GM12864 (cell line): ENCODE measurements around the gene IMPG2.

ENCODE experiments used
- DNase-seq: peaks from one replicate; pipeline ENCODE4 v3.0.0-alpha.2; 2011; ENCODE audit warnings: low read depth
- H3K4me3 ChIP-seq: 2 replicates; pipeline ENCODE4 v1.5.1; 2011; ENCODE audit warnings: mild to moderate bottlenecking, low read depth, low read length, control low read depth
- CTCF ChIP-seq: IDR thresholded peaks from 2 replicates; pipeline ENCODE4 v1.5.1; 2011; ENCODE audit warnings: low read depth, mild to moderate bottlenecking, moderate library complexity, low read length, control low read depth, inconsistent platforms; ENCODE audit errors: missing control alignments

The IMPG2 gene

GRCh38 chr3:101249522-101249921, 70.9 kb downstream of the IMPG2 start:
- H3K4me3 ChIP-seq, result no peak overlapping the region
- DNase-seq, result no peak
- TF ChIP-seq CTCF, result no peak

- no peak overlapping the region for H3K4me3 ChIP-seq
- no peak for TF ChIP-seq CTCF
- DNase-seq, result no peak
Measured at GRCh38 chr3:101248736-101249135, 71.6 kb downstream of the IMPG2 start.

- no peak for DNase-seq
- TF ChIP-seq CTCF, result no peak
- no peak overlapping the region for H3K4me3 ChIP-seq
Measured at GRCh38 chr3:101244212-101244575, 76.2 kb downstream of the IMPG2 start.

GRCh38 chr3:101243285-101244211, 76.8 kb downstream of the IMPG2 start:
- TF ChIP-seq CTCF, result no peak
- no peak for DNase-seq
- no peak overlapping the region for H3K4me3 ChIP-seq

GRCh38 chr3:101240719-101241399, 79.5 kb downstream of the IMPG2 start:
- no peak for TF ChIP-seq CTCF
- no peak for DNase-seq
- no peak overlapping the region for H3K4me3 ChIP-seq

- TF ChIP-seq CTCF, result no peak
- DNase-seq, result no peak
- no peak overlapping the region for H3K4me3 ChIP-seq
Measured at GRCh38 chr3:101235048-101235447, 85.3 kb downstream of the IMPG2 start.
